Islet precursor cell (in vitro differentiated cells): ENCODE measurements around the gene IGSF1.

Source experiments
- DNase-seq: peaks from one replicate; pipeline ENCODE4 v3.0.0-alpha.2; 2018

The IGSF1 gene, protein sequence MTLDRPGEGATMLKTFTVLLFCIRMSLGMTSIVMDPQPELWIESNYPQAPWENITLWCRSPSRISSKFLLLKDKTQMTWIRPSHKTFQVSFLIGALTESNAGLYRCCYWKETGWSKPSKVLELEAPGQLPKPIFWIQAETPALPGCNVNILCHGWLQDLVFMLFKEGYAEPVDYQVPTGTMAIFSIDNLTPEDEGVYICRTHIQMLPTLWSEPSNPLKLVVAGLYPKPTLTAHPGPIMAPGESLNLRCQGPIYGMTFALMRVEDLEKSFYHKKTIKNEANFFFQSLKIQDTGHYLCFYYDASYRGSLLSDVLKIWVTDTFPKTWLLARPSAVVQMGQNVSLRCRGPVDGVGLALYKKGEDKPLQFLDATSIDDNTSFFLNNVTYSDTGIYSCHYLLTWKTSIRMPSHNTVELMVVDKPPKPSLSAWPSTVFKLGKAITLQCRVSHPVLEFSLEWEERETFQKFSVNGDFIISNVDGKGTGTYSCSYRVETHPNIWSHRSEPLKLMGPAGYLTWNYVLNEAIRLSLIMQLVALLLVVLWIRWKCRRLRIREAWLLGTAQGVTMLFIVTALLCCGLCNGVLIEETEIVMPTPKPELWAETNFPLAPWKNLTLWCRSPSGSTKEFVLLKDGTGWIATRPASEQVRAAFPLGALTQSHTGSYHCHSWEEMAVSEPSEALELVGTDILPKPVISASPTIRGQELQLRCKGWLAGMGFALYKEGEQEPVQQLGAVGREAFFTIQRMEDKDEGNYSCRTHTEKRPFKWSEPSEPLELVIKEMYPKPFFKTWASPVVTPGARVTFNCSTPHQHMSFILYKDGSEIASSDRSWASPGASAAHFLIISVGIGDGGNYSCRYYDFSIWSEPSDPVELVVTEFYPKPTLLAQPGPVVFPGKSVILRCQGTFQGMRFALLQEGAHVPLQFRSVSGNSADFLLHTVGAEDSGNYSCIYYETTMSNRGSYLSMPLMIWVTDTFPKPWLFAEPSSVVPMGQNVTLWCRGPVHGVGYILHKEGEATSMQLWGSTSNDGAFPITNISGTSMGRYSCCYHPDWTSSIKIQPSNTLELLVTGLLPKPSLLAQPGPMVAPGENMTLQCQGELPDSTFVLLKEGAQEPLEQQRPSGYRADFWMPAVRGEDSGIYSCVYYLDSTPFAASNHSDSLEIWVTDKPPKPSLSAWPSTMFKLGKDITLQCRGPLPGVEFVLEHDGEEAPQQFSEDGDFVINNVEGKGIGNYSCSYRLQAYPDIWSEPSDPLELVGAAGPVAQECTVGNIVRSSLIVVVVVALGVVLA (N-terminal part only)

DNA sequence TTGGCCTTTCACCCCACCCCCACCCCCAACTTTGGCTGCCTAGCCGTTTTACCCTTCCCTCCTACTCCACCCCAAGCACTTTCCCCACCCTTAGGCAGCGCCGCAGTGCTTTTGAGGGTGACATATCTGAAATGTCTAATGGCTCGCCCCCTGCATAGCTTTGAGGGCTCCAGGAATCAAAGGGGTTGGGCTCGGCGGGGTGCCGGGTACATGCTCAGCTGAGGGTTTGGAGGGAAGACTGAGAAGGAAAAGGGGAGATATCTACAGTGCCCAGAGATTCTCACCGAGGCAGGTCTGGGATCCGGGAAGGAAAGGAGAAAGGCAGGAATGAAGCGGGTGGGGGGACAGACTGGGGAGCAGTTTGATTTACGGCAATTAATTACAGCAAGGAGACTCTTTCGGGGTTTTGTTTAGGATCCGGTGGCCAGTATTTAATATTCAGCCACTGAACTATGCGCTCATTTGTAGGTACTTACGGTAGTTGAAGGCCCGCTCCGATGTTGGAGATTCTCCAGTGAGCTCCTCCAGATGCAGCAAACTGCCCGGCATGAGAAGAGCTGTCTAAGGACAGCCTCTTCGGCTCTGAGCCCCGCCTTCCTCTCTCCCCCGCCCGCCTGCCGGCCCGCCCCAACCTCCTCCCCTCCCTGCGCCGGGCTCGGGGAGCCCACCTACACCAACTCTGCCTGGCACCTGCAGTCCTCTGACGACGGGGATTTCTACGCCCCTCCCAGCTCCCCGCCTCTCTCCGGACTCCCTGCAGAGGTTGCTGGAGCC is at the start of gene IGSF1:
Gene IGSF1, minus strand, starts transcription at position 569 of the 774 bp plus-strand sequence. CDS start 2,632 bp downstream, outside the sequence.
- peak; percentile 73 for DNase-seq

- DNase-seq: no peak
These were observed 43.2 kb upstream of the IGSF1 start for GRCh38 chrX:131332331-131332730.

DNA sequence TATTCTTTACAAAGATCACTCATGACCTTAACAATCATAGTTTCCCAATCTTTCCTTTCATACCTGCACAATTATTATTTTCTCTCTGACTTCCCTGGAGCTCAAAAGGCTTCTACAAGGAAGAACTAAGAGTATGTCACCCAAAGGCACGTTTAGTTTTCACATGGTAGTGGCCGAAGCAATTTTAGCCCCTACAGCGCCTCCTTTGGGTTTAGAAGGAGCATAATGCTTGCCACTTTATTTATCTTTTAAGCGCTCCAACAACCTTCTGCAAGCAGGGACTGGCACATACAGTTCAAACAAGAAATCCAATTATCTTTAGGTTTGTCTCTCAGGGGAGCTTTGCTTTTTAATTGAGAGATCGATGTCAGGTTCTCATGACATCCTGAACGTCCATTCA is 42.0 kb upstream of the IGSF1 start:
- no peak for DNase-seq

DNA sequence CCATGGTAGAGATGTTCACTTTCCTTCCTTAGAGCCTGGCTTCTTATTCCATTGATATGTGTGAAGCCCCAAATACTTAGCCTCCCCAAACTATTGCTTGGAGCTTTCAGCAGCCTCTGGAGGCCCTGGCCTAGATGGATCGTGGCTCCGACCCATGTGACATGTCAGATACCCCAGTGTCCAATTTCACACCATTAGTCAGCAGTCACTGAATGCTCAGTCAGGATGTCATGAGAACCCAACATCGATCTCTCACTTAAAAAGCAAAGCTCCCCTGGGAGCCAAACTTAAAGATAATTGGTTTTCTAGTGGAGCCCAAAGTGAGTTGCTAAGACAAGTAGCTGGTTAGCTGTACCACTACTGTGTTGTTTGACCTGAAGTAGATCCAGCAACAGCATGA is 41.6 kb upstream of the IGSF1 start:
- no peak for DNase-seq

DNA sequence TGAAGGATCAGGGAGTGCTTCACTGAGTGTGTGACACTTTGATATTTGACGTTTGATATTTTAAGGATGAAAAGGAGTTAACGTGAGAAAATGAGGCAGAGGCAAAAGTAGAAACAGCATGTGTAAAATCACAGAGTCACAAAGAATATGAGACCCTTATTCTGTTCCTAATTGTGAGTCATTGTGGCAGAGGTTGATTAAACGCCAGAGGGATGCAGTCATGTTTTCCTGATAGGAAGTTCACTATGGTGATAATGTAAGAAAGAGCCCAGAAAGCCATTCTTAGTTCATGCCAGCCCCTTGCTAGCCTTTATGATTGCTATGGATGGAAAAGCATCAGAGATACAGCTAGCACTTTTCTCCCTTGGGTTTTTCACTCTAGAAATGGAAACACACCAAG is 33.5 kb upstream of the IGSF1 start:
- no peak for DNase-seq

GRCh38 chrX:131317326-131317725 is 28.2 kb upstream of the IGSF1 start:
- DNase-seq: no peak

DNA sequence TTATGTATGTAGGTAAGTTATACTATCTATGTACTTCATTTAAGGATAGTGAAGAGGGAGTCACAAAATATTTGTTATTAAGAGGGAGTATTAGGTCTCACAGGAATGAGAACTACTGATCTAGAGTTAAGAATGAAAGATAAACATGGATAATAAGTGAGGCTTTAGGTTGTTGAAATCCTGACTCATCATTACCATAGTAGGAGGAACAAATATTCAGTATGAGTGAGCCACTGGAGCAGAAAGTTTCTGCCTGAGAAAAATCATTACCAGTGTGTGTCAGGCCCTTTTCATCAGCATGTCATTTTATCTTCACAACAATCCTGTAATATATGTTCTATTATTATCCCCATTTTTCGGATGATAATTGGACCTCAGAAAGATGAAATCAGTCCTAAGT is 27.2 kb upstream of the IGSF1 start:
- DNase-seq: no peak

GRCh38 chrX:131308980-131309379 is 19.9 kb upstream of the IGSF1 start:
- no peak for DNase-seq

DNA sequence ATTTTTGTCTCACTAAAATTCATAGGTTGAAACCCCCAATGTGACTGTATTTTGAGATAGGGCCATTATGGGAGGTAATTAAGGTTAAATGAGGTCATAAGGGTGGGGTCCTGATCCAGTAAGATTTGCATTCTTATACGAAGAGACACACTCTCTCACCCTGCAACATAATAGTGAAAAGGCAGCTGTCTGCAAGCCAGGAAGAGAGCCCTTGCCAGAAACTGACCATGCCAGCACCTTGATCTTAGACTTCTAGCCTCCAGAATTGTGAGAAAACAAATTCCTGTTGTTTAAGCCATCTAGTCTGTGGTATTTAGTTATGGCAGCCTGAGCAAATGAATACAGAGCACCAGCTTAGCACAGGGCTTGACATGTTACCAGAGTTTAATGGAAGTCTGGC is 17.5 kb upstream of the IGSF1 start:
- no peak for DNase-seq

GRCh38 chrX:131305926-131306325 is 16.8 kb upstream of the IGSF1 start:
- no peak for DNase-seq

GRCh38 chrX:131302701-131303100 is 13.6 kb upstream of the IGSF1 start:
- DNase-seq: no peak

- DNase-seq: no peak
These were observed 12.0 kb upstream of the IGSF1 start for GRCh38 chrX:131301155-131301554.

DNA sequence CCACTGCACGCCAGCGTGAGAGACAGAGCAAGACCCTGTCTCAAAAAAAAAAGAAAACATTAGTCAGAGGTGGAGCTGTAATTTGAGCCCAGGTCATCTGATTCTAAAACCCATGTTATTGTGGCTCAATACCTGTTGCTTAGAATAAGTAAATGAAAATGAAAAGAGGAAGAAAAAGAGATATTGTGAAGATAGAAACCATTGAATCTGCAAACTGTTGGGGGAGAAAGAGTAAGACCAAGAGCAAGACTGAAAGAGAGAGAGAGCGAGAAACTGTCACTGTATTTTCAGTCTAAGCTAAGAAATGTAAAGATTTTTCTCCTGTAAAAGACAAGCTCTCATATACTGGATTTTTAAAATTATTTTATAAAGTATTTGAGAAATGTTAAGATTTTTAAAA is 9.7 kb upstream of the IGSF1 start:
- DNase-seq: no peak

- no peak for DNase-seq
These were observed 8.9 kb upstream of the IGSF1 start for GRCh38 chrX:131298036-131298435.

- DNase-seq: no peak
These were observed 421 bp upstream of the IGSF1 start for GRCh38 chrX:131289527-131289926.

- DNase-seq: no peak
These were observed 918 bp downstream of the IGSF1 start for GRCh38 chrX:131288188-131288587.

GRCh38 chrX:131287560-131288179 is 1.4 kb downstream of the IGSF1 start:
- DNase-seq: no peak

GRCh38 chrX:131279617-131280016 is 9.5 kb downstream of the IGSF1 start:
- DNase-seq: no peak

DNA sequence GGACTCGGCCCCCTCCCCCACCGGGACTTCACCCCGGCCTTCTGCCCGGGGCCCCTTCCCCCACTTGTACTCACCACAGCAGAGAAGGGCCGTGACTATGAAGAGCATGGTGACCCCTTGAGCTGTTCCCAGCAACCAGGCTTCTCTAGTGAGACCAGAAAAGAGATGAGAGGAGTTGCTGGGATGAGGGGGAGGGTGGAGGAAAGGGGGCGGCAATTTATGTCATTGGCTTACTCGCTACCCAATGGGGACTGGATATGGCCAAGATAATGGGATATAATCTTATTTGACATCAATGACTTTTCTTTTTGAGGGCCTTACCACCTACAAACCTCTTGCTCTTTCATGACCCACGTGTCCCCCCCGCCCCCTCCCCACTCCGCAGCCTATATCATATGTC is 9.9 kb downstream of the IGSF1 start:
- DNase-seq: no peak

DNA sequence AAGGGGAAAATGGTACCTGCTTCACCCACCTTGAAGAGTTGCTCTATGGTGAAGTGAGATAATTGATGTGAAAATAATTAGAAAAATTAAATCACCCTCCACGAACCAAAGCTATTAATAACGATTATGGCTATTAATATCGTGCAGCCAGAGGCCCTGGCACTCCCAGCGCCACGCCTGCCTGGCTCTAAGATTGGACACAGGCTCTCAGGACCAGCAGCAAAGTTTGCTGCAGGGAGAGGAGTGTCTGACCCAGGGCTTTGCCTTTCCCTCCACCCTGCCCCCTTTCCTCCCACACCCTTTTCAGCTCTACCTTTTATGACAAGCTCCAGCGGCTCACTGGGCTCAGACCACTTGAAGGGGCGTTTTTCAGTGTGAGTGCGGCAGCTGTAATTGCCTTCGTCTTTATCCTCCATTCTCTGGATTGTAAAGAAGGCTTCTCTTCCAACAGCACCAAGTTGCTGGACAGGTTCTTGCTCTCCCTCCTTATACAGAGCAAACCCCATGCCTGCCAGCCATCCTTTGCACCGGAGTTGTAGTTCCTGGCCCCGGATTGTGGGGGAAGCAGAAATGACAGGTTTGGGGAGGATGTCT is 11.5 kb downstream of the IGSF1 start:
- DNase-seq: peak; percentile 61

DNA sequence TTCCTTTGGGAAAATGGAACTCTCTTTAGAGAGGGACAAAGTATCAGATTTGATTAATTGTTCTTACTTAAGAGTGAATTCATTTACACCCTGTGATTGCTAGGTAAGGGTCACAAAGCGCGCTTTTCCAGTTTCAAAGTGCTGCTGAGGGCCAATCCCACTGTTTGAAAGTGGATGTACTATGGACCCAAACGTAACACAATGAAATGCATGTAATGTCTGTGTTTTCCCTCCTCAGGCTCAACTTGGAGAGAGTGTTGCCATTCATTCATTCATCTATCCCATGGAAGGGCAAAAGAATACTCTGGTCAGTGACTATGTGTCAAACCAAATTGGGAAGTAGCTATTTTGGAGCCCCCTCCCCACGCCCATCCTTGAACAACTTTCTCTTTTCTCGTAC is 16.1 kb downstream of the IGSF1 start:
- DNase-seq: no peak

DNA sequence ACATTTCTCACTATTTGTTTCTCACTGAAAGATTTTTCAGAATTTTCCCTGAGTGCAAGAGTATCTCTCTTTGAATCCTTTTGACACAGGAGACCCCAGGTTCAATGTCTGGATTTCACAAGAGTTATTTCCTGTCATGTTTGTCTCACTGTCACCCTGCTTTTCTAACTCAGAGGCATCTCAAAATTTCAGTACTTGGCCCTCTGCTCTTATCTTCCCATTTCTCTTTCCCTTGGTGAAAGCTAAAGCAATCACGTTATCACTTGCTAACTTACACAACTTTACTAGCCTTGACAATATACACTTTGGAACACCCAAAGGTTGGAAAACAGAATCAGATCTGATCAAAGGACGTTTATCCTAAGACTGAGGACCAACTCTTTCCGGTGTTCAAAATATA is 17.3 kb downstream of the IGSF1 start:
- no peak for DNase-seq
